ENCODE measurements around the gene LONRF2. TPM values are rescaled to one million over a fixed set of nuclear protein-coding genes. Genes with fewer than 3 reads are reported as not detected.

Gene LONRF2
- total and polyA plus RNA-seq, 5 donors: 5.0 to 19.6 (median 14.3) TPM

DNA sequence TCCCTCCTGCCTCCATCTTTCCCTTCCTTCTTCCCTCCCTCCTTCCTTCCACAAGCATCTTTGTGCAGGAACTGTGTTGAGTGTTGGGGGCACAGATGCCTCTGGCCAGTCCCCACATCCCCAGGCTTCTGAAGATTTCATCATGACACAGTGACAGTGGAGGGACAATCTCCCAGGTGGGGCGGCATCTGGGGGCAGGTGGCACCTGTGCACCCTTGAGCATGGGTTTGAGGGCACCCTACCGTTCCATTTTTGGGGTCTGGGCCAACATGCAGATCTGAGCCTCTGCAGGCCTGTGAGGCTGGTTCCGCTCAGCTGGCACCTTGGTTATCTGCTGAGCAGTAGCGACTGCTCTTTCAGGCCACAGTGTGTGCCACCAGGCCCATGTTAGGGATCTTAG lies 57.6 kb downstream of the LONRF2 start:
- H3K4me3 ChIP-seq (ENCODE audit: low read length): no peak overlapping the region
- intact Hi-C loops (cut with DNase I): loop anchor here in 2 of 4 donors (2.0 kb wide), 1 partner anchor 116 kb away; no protein-coding TSS in a partner anchor
- ATAC-seq (no peak), DNase-seq (no peak)
- no peaks in the 10 kb centered on the region for H3K9me3 ChIP-seq (ENCODE audit: control insufficient read depth, low read length)
- no peak overlapping the region for H3K27ac ChIP-seq (ENCODE audit: low read length)
- H3K4me1 ChIP-seq (ENCODE audit: control insufficient read depth, insufficient read depth, low read length): no peaks in the 10 kb centered on the region
- 87% methylated on average over 4 of the region's 4 CpGs for WGBS
- H3K27me3 ChIP-seq (ENCODE audit: control insufficient read depth, insufficient read depth): no peaks in the 10 kb centered on the region

DNA sequence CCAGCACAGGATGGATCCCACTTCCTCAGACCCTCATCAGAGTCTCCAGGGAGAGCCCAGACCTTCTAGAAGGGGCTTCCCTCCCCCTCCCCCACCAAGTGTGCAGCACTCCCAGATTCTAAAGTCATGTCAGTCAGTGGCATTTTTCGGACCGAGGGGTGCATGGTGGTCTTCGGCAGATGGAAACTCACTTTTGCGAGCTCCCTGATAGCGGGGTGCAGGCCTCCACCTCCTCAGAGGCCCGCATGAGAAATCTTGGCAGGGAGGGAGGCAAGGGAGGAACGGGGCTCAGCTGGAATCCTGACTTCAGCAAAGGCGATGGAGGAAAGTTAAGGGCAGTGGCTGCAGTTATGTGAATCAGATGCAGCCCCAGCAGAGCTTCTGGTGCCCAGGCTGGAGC lies 58.2 kb downstream of the LONRF2 start:
- no peaks in the 10 kb centered on the region for H3K27me3 ChIP-seq (ENCODE audit: control insufficient read depth, insufficient read depth)
- no peaks in the 10 kb centered on the region for H3K4me1 ChIP-seq (ENCODE audit: control insufficient read depth, insufficient read depth, low read length)
- 56% methylated on average over 8 of the region's 8 CpGs for WGBS
- no peak for DNase-seq
- no peak for ATAC-seq
- intact Hi-C loops (cut with DNase I): loop anchor here in 2 of 4 donors (2.0 kb wide), 1 partner anchor 117 kb away; no protein-coding TSS in a partner anchor
- no peaks in the 10 kb centered on the region for H3K9me3 ChIP-seq (ENCODE audit: control insufficient read depth, low read length)
- no peak overlapping the region for H3K4me3 ChIP-seq (ENCODE audit: low read length)
- no peak overlapping the region for H3K27ac ChIP-seq (ENCODE audit: low read length)

DNA sequence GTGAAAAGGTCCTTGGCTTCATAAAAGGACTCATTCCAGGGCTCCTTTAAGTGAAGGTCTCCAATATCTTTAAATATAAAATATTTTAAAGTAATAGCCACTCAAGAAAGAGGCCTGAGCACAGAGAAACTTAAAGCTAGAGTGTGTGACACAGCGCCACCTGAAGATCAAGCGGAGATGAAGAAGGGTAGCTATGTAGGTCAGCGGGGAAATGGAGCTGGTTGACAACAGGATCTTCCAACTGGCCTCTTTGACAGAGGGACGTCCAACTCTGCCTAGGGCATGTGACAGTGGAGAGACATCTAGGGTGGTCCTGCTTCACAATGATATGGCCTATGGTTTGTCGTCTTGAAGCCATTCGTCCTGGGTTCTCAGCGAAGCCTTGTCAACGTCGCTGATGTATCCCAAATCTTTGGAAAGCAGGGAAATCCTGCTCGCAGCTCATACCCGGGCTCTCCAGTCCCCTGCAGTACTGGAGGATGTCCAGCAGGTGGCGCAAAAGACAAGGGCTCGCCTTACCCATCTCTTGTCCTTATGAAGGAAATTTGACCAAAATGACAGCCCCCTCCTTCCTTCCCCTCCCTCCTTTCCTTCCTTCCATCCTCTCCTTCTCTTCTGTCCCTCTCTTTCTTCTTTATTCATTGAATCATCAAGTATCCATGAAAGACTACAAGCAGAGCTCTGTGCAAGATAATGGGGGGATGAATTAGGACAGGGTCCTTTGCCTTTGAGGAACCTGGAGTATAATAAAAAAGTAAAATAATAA lies 59.6 kb downstream of the LONRF2 start:
- Histone ChIP-seq H3K9me3 (ENCODE audit: control insufficient read depth, low read length) (no peaks in the 10 kb centered on the region), H3K27me3 (ENCODE audit: control insufficient read depth, insufficient read depth) (no peaks in the 10 kb centered on the region), H3K4me3 (ENCODE audit: low read length) (no peak overlapping the region), H3K4me1 (ENCODE audit: control insufficient read depth, insufficient read depth, low read length) (no peaks in the 10 kb centered on the region), H3K27ac (ENCODE audit: low read length) (no peak overlapping the region)
- intact Hi-C loops (cut with DNase I): loop anchor here in 2 of 4 donors (2.0 kb wide), 1 partner anchor 118 kb away; no protein-coding TSS in a partner anchor
- 7% methylated on average over 13 of the region's 13 CpGs for WGBS
- DNase-seq (peak; percentile 69 to 88 (median 84)), ATAC-seq (peak; percentile 55 to 72)

DNA sequence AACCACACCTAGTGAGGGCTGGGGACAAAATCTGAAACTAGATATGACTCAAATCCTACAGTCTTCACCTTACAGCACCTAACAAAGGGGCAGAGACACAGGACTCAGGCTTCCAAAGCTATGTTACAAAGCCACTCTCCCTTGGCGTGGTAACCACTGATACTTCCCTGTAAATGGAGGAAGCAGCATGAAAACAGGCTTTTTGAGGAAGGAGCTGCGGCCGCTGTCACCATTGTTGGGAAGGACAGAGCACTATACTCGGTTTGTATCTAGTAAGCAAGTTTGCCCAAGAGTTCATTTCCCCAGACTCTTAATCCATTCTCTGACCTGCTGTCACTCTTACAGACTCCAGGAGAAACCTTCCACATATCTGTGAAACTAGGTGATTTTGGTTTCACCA lies 60.3 kb downstream of the LONRF2 start:
- no peak overlapping the region for H3K27ac ChIP-seq (ENCODE audit: low read length)
- DNase-seq (peak in 2 of 3 donors; percentile 62 to 71), ATAC-seq (no peak)
- no peaks in the 10 kb centered on the region for H3K4me1 ChIP-seq (ENCODE audit: control insufficient read depth, insufficient read depth, low read length)
- no peaks in the 10 kb centered on the region for H3K9me3 ChIP-seq (ENCODE audit: control insufficient read depth, low read length)
- no peaks in the 10 kb centered on the region for H3K27me3 ChIP-seq (ENCODE audit: control insufficient read depth, insufficient read depth)
- intact Hi-C loops (cut with DNase I): loop anchor here in 2 of 4 donors (2.0 kb wide), 1 partner anchor 119 kb away; no protein-coding TSS in a partner anchor
- WGBS: 83% methylated on average over 4 of the region's 4 CpGs
- no peak overlapping the region for H3K4me3 ChIP-seq (ENCODE audit: low read length)

DNA sequence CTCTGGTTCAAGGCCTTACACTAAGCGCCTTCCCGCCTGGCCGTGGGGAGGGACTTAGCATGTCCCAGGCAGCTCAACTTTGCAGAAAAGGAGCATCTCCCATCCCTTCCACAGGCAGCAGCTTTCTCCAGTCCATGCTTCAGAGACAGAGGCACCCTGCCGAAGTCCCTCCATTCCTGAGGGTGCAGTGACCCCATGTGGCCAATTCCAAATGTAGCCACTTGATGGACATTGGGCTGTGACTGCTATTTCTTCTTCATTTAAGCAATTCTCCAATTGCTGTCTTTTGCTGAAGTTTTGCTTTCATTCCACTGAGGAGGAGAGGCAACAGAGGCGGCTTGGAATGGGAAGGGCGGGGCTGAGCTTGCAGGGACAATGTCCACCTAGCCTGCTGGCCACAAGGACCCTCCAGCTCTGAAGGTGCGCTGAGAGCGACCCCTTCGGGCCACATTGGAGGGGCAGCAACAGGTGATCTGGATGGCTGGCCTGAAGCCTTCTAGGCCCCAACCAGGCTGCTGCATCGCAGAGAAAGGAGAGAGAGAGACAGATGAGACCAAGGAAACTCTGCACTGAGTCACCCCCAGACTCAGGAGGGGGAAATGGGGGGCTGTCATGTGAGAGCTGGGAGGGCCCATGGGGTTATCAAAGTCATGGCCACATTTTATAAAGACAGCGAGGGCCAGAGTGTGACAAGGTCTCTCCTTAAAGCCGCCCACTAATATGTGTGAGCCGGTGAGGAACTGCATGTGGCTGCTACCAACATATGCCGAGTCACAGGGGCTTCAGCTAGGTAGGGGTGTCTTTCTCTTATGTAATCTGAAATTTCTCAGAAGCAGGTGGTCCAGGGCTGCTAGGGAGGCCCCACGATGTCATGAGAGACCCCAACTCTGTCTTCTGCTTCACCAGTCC lies 61.3 kb downstream of the LONRF2 start:
- 65% methylated on average over 15 of the region's 15 CpGs for WGBS
- intact Hi-C loops (cut with DNase I): no loop called here
- Histone ChIP-seq H3K27me3 (ENCODE audit: control insufficient read depth, insufficient read depth) (no peaks in the 10 kb centered on the region), H3K4me1 (ENCODE audit: control insufficient read depth, insufficient read depth, low read length) (no peaks in the 10 kb centered on the region), H3K4me3 (ENCODE audit: low read length) (no peak overlapping the region), H3K9me3 (ENCODE audit: control insufficient read depth, low read length) (no peaks in the 10 kb centered on the region), H3K27ac (ENCODE audit: low read length) (no peak overlapping the region)
- ATAC-seq (peak; percentile 59 to 60), DNase-seq (peak; percentile 69 to 84 (median 84))

DNA sequence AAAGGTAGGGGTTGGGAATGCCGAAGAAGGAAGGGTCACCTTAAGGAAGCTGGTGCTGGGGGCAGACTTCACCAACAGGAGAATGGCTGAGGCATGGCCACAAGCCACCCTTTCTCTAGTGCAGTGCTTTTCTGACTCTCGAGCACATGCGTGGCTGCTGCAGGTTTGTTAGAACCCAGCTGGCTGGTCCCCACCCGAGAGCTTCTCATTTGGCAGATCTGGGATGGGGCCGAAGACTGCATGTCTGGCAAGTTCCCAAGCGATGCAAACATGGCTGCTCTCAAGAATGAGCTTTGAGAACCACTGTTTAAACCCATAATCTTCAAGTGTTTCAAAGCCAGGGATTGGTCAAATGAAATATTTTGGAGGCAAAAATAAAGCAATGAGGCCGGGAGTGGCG lies 63.2 kb downstream of the LONRF2 start:
- WGBS: 85% methylated on average over 8 of the region's 8 CpGs
- Histone ChIP-seq H3K27ac (ENCODE audit: low read length) (no peak overlapping the region), H3K27me3 (ENCODE audit: control insufficient read depth, insufficient read depth) (no peaks in the 10 kb centered on the region), H3K4me1 (ENCODE audit: control insufficient read depth, insufficient read depth, low read length) (no peaks in the 10 kb centered on the region), H3K9me3 (ENCODE audit: control insufficient read depth, low read length) (no peaks in the 10 kb centered on the region), H3K4me3 (ENCODE audit: low read length) (no peak overlapping the region)
- DNase-seq (no peak), ATAC-seq (no peak)
- intact Hi-C loops (cut with DNase I): loop anchor here in 1 of 4 donors (5.0 kb wide), 1 partner anchor 702 kb away; no protein-coding TSS in a partner anchor

DNA sequence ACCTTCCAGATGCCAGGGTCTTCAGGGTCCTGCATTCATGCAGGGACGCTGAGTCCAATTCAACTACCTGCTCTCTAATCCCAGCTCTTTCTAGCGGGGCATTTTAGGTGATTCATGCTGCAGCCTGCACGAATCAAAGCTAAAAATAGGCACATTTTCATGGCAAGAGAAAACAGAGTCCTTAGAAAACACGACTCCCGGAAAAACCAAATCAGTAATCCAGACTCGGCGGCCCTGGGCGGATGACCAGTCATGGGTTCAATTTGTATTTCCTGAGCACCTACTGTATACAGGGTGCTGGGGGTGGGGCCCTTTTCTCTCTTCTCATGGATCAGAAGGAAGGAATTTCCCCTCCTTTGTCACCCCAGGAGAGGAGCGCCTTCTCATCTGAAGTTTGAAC lies 64.4 kb downstream of the LONRF2 start:
- no peak overlapping the region for H3K27ac ChIP-seq (ENCODE audit: low read length)
- ATAC-seq (no peak), DNase-seq (no peak)
- no peaks in the 10 kb centered on the region for H3K9me3 ChIP-seq (ENCODE audit: control insufficient read depth, low read length)
- H3K4me1 ChIP-seq (ENCODE audit: control insufficient read depth, insufficient read depth, low read length): no peaks in the 10 kb centered on the region
- no peak overlapping the region for H3K4me3 ChIP-seq (ENCODE audit: low read length)
- H3K27me3 ChIP-seq (ENCODE audit: control insufficient read depth, insufficient read depth): no peaks in the 10 kb centered on the region
- intact Hi-C loops (cut with DNase I): loop anchor here in 1 of 4 donors (5.0 kb wide), 1 partner anchor 701 kb away; no protein-coding TSS in a partner anchor
- 52% methylated on average over 9 of the region's 9 CpGs for WGBS

DNA sequence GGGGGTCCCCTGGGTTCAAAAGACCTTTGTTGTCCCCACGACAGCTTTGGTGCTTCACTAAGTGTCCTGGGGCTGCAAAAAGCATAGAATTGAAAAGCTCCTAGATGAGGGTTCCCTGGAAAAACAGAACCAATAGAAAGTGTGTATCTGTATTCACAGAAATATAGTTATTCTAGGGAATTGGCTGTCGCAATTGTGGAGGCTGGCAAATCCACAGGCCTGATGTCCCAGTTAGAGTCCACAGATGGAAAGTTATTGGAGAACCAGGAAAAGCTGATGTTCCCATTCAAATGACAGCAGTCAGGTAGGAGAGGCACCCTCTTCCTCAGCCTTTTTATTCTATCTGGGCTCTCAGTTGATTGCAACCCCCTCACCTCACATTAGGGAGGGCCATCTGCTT lies 65.5 kb downstream of the LONRF2 start:
- Histone ChIP-seq H3K4me1 (ENCODE audit: control insufficient read depth, insufficient read depth, low read length) (no peaks in the 10 kb centered on the region), H3K27ac (ENCODE audit: low read length) (no peak overlapping the region), H3K4me3 (ENCODE audit: low read length) (no peak overlapping the region), H3K9me3 (ENCODE audit: control insufficient read depth, low read length) (no peaks in the 10 kb centered on the region), H3K27me3 (ENCODE audit: control insufficient read depth, insufficient read depth) (no peaks in the 10 kb centered on the region)
- intact Hi-C loops (cut with DNase I): loop anchor here in 1 of 4 donors (5.0 kb wide), 1 partner anchor 700 kb away; no protein-coding TSS in a partner anchor
- WGBS: 84% methylated on average over 2 of the region's 2 CpGs
- ATAC-seq (no peak), DNase-seq (no peak)

DNA sequence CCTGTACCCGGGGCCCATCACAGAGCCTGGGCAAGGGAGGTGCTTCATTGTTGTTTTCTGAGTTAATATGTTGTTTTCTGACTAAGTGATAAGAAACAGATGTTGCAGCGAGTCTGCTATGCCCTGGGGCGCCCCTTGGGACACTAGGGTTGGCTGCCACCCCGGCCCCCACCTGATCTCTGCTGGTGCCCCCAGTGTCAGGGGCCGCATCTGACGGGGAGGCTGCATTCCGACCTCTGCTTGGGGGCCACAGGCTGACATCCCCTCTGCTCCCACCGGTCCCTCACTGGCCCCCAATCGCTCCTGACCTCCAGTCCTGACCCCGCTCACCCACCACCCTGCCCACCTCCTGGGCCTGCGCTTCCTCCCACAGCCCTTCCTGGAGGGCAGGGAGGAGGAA lies 65.9 kb downstream of the LONRF2 start:
- Histone ChIP-seq H3K27me3 (ENCODE audit: control insufficient read depth, insufficient read depth) (no peaks in the 10 kb centered on the region), H3K9me3 (ENCODE audit: control insufficient read depth, low read length) (no peaks in the 10 kb centered on the region), H3K4me3 (ENCODE audit: low read length) (no peak overlapping the region), H3K4me1 (ENCODE audit: control insufficient read depth, insufficient read depth, low read length) (no peaks in the 10 kb centered on the region), H3K27ac (ENCODE audit: low read length) (no peak overlapping the region)
- DNase-seq (no peak), ATAC-seq (no peak)
- intact Hi-C loops (cut with DNase I): loop anchor here in 1 of 4 donors (5.0 kb wide), 1 partner anchor 699 kb away; no protein-coding TSS in a partner anchor
- 87% methylated on average over 11 of the region's 11 CpGs for WGBS

DNA sequence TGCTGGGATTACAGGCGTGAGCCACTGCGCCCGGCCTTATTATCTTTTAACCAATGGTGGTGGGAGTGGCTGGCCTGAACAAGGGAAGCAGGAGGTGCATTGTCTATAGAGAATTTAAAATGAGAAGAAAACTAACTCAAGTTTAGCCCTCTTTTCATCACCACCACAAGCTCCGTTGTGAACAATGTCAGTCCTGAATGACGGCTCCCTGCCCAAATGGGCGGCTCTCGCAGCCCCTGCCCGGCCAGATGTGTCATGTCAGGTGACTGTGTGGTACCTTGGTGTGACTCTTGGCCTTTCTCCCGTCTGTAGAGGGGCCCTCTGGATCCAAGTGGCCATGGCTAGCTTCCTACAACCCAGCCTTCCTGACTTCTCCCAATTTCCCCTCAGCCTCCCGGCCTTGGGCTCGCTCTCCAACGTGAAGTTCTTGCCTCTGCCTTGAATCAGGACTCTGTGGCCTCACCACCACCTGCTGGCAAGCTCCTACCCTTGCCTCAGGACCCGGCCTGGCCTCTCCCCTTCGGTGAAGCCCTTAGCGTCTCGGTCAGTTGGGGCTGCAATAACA lies 67.6 kb downstream of the LONRF2 start:
- H3K27me3 ChIP-seq (ENCODE audit: control insufficient read depth, insufficient read depth): no peaks in the 10 kb centered on the region
- H3K4me3 ChIP-seq (ENCODE audit: low read length): no peak overlapping the region
- no peak for ATAC-seq
- intact Hi-C loops (cut with DNase I): loop anchor here in 1 of 4 donors (5.0 kb wide), 1 partner anchor 697 kb away; no protein-coding TSS in a partner anchor
- H3K4me1 ChIP-seq (ENCODE audit: control insufficient read depth, insufficient read depth, low read length): no peaks in the 10 kb centered on the region
- H3K9me3 ChIP-seq (ENCODE audit: control insufficient read depth, low read length): no peaks in the 10 kb centered on the region
- no peak for DNase-seq
- WGBS: 87% methylated on average over 16 of the region's 16 CpGs
- no peak overlapping the region for H3K27ac ChIP-seq (ENCODE audit: low read length)
